ENCODE results near the gene CEP131.

The CEP131 gene

GRCh38 chr17:81200201-81200600 lies 22.6 kb downstream of the CEP131 start:
- no peak for DNase-seq (ENCODE audit: low spot score)

- DNase-seq (ENCODE audit: low spot score) = no peak
These were observed 23.3 kb downstream of the CEP131 start for GRCh38 chr17:81199482-81199830.

- no peak for DNase-seq (ENCODE audit: low spot score)
These were observed 23.8 kb downstream of the CEP131 start for GRCh38 chr17:81198826-81199481.

GRCh38 chr17:81197831-81198490 lies 24.8 kb downstream of the CEP131 start:
- no peak for DNase-seq (ENCODE audit: low spot score)

GRCh38 chr17:81197409-81197795 lies 25.4 kb downstream of the CEP131 start:
- no peak for DNase-seq (ENCODE audit: low spot score)

GRCh38 chr17:81196505-81197408 lies 26.0 kb downstream of the CEP131 start:
- no peak for DNase-seq (ENCODE audit: low spot score)

DNA sequence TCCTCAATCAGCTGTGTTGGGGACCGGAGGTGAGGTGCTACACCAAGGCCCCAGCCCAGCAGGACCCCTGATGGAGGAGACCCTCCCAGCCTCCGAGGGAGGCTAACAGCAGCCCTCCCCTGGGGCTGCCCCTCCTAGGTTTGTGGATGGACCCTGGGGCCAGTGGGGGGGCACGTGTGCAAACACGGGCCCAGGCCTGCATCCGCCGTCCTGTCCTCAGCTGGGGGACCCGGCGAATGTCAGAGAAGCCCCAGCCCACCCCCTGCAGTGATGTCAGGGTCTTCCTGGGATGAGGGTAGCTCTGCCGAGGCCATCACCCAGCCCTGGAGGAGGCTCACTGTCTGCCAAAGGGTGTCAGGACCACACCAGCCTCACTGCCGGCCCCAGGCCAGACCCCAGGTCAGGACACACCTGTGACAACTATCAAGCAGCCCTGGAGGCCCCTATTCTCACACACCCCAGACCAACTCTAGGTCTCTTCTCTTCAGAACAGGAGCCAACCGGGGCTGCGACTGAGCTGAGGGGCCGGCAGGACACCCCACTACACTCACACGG lies 26.7 kb downstream of the CEP131 start:
- DNase-seq (ENCODE audit: low spot score) = no peak

GRCh38 chr17:81194941-81195901 lies 27.5 kb downstream of the CEP131 start:
- no peak for DNase-seq (ENCODE audit: low spot score)

- DNase-seq (ENCODE audit: low spot score) = no peak
These were observed 28.5 kb downstream of the CEP131 start for GRCh38 chr17:81194225-81194760.

DNA sequence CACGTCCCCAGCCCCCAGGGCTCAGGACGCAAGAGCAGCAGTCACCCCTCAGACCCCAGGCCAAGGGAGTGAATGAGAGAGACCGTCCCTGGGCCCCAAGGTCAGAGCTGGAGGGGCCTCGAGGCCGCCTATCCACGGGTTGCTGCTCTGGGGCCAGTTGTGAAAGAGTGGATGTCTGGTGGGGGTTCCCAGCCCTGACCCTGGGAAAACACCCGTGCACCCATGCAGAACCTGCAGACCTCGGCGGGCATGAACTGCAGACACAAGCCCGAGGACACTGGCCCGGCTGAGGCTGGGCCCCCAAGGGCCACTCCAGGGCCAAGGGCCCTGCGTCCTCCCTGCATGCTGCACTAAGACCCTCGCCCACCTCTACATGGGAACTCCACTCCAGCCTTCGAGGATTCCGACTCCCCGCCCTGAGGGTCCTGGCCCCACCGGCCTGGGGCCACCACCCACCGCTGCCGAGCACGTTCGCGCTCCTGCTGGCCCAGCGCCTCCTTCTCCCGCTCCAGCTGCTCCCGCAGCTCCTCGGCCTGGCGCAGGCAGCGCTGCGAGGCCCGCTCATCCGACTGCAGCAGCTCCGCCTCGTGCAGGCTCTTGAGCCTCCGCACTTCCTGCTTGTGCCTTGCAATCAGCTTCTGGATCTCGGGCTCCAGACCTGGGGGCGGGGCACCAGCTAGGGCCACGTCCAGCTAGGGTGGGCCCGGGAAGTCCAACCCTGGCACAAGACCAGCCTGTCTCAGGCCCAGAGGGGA lies 29.1 kb downstream of the CEP131 start:
- peak; percentile 72 for DNase-seq (ENCODE audit: low spot score)

- no peak for DNase-seq (ENCODE audit: low spot score)
These were observed 29.7 kb downstream of the CEP131 start for GRCh38 chr17:81193051-81193410.

DNA sequence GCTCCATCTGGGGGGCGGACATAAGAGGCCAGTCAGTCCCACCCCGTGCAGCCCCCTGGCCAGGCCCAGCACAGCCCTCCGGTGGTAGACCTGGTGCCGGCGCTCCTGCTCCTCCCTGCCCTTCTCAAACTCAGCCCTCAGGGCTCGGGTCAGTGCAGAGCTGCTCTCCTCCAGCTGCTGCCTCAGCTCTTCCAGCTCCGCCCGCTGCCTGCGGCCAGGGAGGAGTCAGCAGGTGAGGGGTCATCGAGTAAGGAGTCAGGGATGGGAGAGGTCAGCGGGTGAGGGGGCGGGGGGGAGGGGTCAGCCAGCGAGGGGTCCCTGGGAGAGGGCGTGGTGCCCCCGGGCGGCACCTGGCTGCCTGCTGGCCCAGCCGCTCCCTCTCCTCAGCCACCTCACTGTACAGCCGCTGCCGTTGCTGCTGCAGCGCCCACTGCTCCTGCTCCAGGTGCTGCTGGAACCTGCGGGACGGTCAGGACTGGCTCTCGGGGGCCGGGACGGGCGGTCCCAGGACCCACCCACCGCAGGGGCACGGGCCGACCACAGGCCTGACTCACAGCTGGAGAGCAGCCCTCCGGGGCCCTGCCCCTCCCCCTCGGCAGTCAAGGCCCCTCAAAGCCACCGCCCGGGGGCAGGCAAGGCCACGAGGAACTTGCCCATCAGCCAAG lies 30.2 kb downstream of the CEP131 start:
- DNase-seq (ENCODE audit: low spot score) = no peak

- DNase-seq (ENCODE audit: low spot score) = no peak
These were observed 31.1 kb downstream of the CEP131 start for GRCh38 chr17:81191646-81192045.

GRCh38 chr17:81191116-81191515 lies 31.6 kb downstream of the CEP131 start:
- no peak for DNase-seq (ENCODE audit: low spot score)

GRCh38 chr17:81190591-81190990 lies 32.2 kb downstream of the CEP131 start:
- no peak for DNase-seq (ENCODE audit: low spot score)

DNA sequence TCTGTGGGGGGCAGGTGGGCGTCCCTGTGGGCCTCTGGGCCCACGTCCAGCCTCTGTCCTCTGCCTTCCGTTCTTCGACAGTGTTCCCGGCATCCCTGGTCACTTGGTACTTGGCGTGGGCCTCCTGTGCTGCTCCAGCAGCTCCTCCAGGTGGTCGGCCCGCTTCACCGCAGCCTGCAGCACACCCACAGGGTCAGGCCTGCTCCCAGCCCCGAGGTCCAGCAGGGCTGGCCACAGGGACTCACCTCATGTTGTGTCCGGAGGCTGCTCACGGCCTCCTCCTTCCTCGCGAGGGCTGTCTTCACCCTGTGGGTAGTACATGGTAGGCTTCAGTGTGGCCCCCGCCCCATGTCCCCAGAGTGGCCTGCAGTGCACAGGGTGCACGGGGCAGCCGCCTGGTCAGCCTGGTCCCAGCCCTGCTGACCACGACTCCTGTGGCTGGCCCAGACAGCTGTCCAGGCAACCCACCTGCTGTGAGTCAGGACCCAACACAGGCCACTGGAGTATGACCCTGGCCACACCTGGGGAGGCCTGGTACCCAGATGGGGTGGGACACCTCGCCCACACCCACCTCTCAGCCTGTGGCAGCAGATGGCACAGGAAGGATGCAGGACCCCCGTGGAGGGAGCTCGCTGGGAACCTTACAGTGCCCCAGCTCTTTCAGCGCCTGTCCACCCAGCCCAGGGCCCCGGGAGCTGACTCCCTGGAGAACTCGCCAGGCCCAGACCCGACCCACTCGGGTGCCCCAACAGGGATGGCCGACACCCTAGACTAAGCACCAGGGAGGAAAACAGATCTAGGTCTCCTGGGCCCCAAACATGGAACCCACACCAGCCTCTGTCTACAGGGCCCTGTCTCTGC lies 32.9 kb downstream of the CEP131 start:
- no peak for DNase-seq (ENCODE audit: low spot score)

DNA sequence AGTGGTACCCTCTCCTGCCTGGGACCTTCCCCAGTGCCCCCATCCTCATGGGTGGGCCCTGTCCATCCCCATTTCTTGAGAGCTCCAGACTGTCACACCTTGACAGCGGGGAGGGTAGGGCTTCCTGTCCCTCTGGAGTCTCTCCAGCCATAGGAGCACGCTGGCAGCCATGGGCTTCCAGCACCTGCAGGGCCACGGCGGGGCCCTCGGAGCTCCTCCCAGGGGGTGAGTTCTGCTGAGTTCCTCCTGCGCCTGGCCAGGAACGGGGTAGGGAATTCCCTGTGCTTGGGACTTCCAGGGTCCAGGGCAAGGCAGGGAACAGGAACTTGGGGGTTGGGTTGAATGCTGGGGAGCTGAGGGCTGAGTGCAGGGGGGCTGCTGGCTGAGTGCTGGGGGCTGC lies 33.7 kb downstream of the CEP131 start:
- DNase-seq (ENCODE audit: low spot score) = no peak

GRCh38 chr17:81188491-81188840 lies 34.3 kb downstream of the CEP131 start:
- DNase-seq (ENCODE audit: low spot score) = no peak
